HUDEP-2 (cell line): ENCODE results near the gene TMEM79.
A peak's percentile ranks its signal among the peaks of the same experiment; 100 is the strongest.

Experiments used
- DNase-seq, 76 experiments: peaks; one replicate each; lab custom pipeline; 2025; ENCODE audit not compliant: unreplicated experiment in 76 of 76; lab: John Stamatoyannopoulos, UW

The TMEM79 gene

GRCh38 chr1:156284112-156284511, at the start of gene TMEM79:
Gene TMEM79, plus strand, starts transcription at chr1:156284325. Its CDS starts 902 bp downstream, at chr1:156285227.
- DNase-seq = no peak

GRCh38 chr1:156236164-156236563, 48.0 kb upstream of the TMEM79 start:
- DNase-seq = no peak

GRCh38 chr1:156238248-156238647, 45.9 kb upstream of the TMEM79 start:
- DNase-seq = no peak

DNA sequence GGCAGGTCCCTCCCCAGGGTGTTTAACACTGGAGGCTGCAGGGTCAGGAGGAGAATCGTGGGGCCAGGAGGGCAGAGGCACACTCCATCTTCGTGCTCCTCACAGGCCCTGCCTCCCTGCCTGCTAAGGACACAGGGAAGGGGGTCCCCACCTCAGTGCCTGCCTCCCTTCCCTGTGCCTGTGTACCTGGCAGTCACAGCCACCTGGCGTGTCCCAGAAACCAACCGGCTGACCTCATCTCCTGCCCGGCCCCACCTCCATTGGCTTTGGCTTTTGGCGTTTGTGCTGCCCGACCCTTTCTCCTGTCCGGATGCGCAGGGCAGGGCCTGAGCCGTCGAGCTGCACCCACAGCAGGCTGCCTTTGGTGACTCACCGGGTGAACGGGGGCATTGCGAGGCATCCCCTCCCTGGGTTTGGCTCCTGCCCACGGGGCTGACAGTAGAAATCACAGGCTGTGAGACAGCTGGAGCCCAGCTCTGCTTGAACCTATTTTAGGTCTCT, 42.8 kb upstream of the TMEM79 start:
- no peak for DNase-seq

DNA sequence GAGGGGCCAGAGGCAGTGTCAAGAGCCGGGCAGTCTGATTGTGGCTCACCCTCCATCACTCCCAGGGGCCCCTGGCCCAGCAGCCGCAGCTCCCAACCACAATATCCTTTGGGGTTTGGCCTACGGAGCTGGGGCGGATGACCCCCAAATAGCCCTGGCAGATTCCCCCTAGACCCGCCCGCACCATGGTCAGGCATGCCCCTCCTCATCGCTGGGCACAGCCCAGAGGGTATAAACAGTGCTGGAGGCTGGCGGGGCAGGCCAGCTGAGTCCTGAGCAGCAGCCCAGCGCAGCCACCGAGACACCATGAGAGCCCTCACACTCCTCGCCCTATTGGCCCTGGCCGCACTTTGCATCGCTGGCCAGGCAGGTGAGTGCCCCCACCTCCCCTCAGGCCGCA, 42.2 kb upstream of the TMEM79 start, which contains the start of gene BGLAP:
TSS of gene BGLAP (plus strand) at position 259 of the 400 bp plus-strand sequence. CDS start at position 307, 48 bp downstream.
- no peak for DNase-seq

DNA sequence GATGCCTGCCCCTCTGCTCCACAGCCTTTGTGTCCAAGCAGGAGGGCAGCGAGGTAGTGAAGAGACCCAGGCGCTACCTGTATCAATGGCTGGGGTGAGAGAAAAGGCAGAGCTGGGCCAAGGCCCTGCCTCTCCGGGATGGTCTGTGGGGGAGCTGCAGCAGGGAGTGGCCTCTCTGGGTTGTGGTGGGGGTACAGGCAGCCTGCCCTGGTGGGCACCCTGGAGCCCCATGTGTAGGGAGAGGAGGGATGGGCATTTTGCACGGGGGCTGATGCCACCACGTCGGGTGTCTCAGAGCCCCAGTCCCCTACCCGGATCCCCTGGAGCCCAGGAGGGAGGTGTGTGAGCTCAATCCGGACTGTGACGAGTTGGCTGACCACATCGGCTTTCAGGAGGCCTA, 41.4 kb upstream of the TMEM79 start:
- no peak for DNase-seq

DNA sequence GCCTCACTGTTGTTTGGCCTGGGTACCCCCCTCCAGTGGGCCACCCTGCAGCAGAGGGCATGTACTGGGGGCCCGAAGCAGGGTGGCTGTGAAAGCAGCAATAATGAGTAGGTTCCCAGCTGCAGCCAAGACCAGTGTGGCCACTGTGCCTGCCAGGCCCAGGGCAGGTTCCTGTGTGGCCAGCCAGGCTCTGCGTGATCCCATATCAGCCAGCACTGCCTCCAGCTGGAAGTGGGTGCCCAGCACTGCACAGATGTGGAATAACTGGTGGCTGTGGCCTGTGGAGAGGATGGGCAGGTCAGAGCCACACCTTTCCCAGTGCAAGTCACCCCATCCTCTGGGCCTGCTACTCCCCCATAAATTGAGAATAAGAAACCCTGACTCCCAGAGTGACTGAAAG, 40.0 kb upstream of the TMEM79 start:
- no peak for DNase-seq

DNA sequence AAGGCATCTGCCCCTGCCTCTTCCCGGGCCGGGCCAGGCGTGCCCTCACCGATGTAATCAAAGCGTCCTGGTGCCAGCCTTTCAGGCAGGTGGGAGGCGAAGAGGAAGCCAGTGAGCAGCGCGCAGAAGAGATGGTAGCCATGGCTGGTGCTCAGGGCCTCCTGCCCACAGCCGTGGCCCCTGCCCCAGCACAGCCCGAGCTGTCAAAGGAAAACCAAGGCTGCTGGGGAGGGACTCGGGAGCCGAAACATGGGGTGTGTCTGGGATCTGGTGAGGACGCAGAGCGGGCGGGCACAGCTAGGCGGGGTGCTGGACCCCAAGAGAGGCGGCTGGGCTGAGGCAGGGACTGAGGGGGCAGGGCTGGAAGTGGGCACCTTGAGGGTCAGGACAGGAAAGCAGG, 39.4 kb upstream of the TMEM79 start:
- DNase-seq = no peak

DNA sequence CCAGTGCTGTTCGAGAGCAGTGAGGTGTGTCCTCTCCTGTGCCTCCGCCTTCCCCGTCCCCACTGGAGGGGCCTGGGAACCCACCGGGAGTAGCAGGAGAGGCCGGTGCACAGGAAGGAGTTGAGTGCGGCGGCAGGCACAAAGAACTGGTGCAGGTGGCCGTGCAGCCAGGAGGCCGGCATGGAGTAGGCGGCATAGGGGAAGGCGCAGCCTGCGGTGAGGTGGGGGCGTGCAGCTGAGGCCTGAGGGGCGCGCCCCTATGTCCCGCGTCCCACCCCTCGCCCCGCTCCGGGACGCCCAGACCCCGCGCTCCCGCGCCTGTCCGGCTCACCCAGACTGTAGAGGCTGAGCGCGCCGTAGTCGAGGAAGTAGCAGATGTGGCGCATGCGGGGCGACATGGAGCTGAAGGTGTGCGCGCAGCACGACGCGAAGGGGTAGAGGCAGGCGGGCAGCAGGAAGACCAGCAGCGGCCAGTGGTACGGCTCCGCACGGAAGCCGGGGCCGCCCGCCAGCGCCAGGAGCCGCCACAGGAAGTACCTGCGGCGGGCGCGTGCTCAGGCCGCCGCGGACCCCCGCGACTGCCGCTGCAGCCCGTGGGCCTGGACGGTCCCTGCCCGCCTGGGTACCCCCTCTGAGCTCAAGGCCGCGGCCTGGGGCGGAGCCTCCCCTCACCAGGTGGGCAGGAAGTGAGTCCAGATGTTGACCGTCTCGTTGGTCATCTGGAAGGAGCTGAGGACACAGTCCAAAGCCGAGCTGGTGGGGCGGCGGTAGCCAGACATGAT, 38.5 kb upstream of the TMEM79 start:
- DNase-seq = no peak

- DNase-seq = no peak
Measured at GRCh38 chr1:156246241-156246780, 37.8 kb upstream of the TMEM79 start.

DNA sequence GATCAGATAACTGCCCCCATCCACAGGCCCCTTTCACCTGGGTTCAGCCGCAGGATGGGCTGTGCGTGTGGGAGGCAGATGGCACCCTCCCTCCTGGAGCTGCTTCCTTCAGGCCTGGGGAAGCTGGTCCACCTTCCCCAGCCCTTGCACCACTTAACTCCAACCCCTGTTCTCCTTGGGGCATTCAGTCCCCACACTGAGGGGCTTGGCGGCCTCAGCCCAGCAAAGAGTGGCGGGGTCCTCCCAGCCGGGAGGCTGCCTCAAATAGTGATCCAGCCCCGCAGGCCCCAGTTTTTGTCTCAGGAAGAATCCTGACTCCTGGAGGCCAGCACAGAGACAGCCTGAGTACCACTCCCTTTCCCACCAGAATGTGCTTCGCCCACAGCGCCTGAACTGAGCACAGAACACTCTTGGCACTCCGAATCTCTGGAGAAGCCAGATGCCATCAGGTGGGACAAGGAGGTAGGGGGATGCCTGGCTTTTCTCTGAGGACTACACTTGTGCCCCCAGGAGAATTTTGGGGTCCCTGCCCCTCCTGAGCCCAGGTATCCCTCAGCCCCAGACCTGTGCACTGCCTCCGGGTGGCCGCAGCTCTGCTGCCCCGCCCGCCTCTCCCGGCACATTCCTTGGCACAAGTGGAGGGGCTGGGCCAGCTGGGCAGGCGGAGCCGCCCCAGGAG, 37.2 kb upstream of the TMEM79 start:
- DNase-seq = peak in 7 of 76 experiments; percentile 8 to 34 (median 15)

- DNase-seq = peak in 1 of 76 experiments; percentile 9
Measured at GRCh38 chr1:156247460-156248322, 36.4 kb upstream of the TMEM79 start, which contains the start of gene PAQR6. Gene PAQR6, minus strand, starts transcription at chr1:156248056. Its CDS starts 1,325 bp downstream, at chr1:156246731.

DNA sequence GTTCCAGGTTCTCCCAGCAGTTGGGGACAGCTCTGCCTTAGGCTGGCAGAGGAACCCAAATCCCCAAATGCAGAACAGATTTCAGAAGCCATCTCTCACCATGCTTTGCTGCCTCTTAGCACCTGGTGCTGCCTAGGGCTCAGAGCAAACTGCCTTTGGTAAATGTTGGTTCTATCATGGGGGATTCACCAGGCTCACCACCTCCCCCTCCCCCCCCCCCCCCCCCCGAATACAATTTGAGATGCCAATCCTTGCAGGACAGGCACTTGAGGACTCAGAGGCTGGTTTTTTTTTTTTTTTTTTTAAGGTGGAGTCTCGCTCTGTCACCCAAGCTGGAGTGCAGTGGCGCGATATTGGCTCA, 35.8 kb upstream of the TMEM79 start:
- no peak for DNase-seq

- no peak for DNase-seq
Measured at GRCh38 chr1:156249593-156249992, 34.5 kb upstream of the TMEM79 start.

- DNase-seq = peak in 1 of 76 experiments; percentile 31
Measured at GRCh38 chr1:156251527-156251926, 32.6 kb upstream of the TMEM79 start.

GRCh38 chr1:156253634-156254033, 30.5 kb upstream of the TMEM79 start:
- DNase-seq = no peak

DNA sequence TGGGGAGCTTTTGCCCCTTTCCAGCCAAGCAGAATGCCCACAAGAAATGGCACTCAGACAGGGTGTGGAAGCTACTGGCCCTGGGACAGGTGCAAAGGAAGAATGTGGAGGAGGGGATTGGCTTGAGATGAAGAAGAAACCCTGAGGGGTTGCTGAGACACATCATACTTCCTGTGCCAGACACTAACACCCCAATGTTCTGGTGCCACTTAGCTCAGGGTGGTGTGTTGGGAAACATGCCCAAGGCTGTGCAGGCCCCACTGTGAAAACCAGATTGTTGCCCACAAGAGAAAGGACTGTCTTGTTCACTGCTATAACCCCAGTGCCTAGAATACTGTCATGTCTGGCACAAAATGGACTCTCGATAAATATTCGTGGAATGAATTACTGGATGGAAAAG, 26.4 kb upstream of the TMEM79 start:
- DNase-seq = no peak

DNA sequence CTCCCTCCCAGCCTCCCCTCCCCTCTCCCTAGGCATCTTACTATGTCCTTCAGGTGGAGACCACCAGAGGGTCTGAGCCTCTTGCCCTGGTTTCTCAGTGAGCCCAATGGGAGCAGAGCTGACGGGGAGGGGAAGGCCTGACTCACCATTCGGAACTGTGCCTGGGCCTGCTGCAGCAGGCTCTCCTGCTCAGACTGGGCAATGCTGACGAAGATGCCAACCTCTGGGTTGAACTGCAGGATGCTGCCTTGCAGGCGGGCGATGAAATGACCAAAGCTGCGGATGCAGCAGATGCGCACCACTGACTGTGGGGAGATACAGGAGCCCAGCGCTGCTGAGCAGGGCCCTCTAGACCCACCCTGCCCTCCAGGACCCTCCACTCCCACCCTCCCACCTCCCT, 25.3 kb upstream of the TMEM79 start:
- DNase-seq = no peak

DNA sequence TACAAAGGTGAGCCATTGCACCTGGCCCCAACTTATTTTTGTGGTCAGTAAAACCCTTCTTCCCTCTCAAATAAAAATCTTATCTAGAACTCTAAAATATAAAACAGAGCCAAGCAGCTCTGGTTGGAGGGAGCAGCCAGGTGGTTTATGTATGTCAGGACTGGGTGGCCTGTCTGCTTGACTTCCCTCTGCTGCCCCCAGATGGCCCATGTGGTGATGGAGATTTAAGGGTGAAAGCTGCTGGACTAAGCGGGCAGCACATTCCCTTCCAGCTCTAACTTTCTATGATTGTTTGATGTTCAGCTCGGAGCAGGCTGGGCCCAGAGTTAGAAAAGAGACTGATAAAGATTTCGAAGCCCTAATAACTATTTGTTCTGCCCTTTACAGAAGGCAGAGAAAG, 24.3 kb upstream of the TMEM79 start:
- peak in 11 of 76 experiments; percentile 4 to 29 (median 13) for DNase-seq

- DNase-seq = no peak
Measured at GRCh38 chr1:156260896-156261295, 23.2 kb upstream of the TMEM79 start.
